CD4-positive, CD25-positive, alpha-beta regulatory T cell (primary cell): ENCODE results near the gene LRRD1. TPM values are rescaled to one million over a fixed set of nuclear protein-coding genes. Genes with fewer than 3 reads are reported as not detected.
"Not testable (repeated sequence)": the region's sequence is repeated elsewhere in the genome, so short reads cannot be mapped to it uniquely, and the experiment has no call there.

Experiments used
- ATAC-seq, 2 donors: fragments of 150-1000 bp; cut with Tn5 transposase; one replicate each; pipeline ENCODE4 v1.10.0; 2021; ENCODE audit warnings: low read depth in 2 of 2, moderate number of reproducible peaks in 2 of 2, moderate library complexity in 1 of 2
- DNase-seq, 3 donors: peaks; one replicate each; pipeline versions ENCODE4 v3.0.0 to v3.0.0-alpha.2; 2012 to 2022; ENCODE audit warnings: mixed read lengths in 1 of 3
- H3K27ac ChIP-seq: one replicate; pipeline ENCODE4 v1.7.0; 2013; ENCODE audit warnings: mild to moderate bottlenecking, low read length; ENCODE audit not compliant: insufficient read depth, poor library complexity, severe bottlenecking
- H3K27me3 ChIP-seq: one replicate; pipeline ENCODE4 v1.7.0; 2013; ENCODE audit warnings: low read length; ENCODE audit not compliant: control insufficient read depth, insufficient read depth
- H3K36me3 ChIP-seq: one replicate; pipeline ENCODE4 v1.7.0; 2013; ENCODE audit warnings: mild to moderate bottlenecking, low read length, moderate library complexity; ENCODE audit not compliant: control insufficient read depth, insufficient read depth
- H3K4me1 ChIP-seq: 2 replicates; pipeline ENCODE4 v1.7.0; 2013; ENCODE audit warnings: mild to moderate bottlenecking, low read length; ENCODE audit not compliant: insufficient read depth, control insufficient read depth, poor library complexity, severe bottlenecking
- H3K4me3 ChIP-seq: one replicate; pipeline ENCODE4 v1.7.0; 2013; ENCODE audit warnings: low read depth, mild to moderate bottlenecking, low read length, moderate library complexity
- H3K9me3 ChIP-seq, 2 experiments: 1 replicate in 1 of 2; 2 replicates in 1 of 2; pipeline ENCODE4 v1.7.0; 2013; ENCODE audit warnings: low read length in 2 of 2, mild to moderate bottlenecking in 1 of 2, moderate library complexity in 1 of 2; ENCODE audit not compliant: control insufficient read depth in 2 of 2
- H3K27ac Mint-ChIP-seq, 3 donors: one replicate each; pipeline ENCODE4 v1.8.0; 2020 to 2022; ENCODE audit warnings: mild to moderate bottlenecking in 3 of 3, mixed read lengths in 3 of 3, moderate library complexity in 2 of 3
- H3K27me3 Mint-ChIP-seq: one replicate; pipeline ENCODE4 v1.8.0; 2022; ENCODE audit warnings: mild to moderate bottlenecking, mixed read lengths
- H3K36me3 Mint-ChIP-seq: one replicate; pipeline ENCODE4 v1.8.0; 2020; ENCODE audit warnings: mixed read lengths
- H3K4me1 Mint-ChIP-seq, 4 donors: one replicate each; pipeline ENCODE4 v1.8.0; 2020 to 2022; ENCODE audit warnings: mixed read lengths in 4 of 4, mild to moderate bottlenecking in 1 of 4
- H3K4me3 Mint-ChIP-seq, 4 donors: one replicate each; pipeline ENCODE4 v1.8.0; 2020 to 2022; ENCODE audit warnings: mild to moderate bottlenecking in 4 of 4, mixed read lengths in 4 of 4, moderate library complexity in 3 of 4
- H3K9me3 Mint-ChIP-seq, 7 donors: one replicate each; pipeline ENCODE4 v1.8.0; 2020 to 2022; ENCODE audit warnings: mixed read lengths in 7 of 7, mild to moderate bottlenecking in 3 of 7, moderate library complexity in 2 of 7
- polyA plus RNA-seq, 4 donors: library from polyadenylated mRNA; unstranded; fragments of 300-500 nt; fragmentation: Illumina TruSeq; gene quantifications; one replicate each; pipeline ENCODE4 v1.2.3, GENCODE V29; 2021
- total RNA-seq: library from RNA; stranded (reverse); gene quantifications from one replicate; pipeline ENCODE4 v1.2.3, GENCODE V29; 2022

LRRD1 gene
- total and polyA plus RNA-seq, 5 donors from 2014 or later: 0.12 to 0.44 TPM; not detected in 3

DNA sequence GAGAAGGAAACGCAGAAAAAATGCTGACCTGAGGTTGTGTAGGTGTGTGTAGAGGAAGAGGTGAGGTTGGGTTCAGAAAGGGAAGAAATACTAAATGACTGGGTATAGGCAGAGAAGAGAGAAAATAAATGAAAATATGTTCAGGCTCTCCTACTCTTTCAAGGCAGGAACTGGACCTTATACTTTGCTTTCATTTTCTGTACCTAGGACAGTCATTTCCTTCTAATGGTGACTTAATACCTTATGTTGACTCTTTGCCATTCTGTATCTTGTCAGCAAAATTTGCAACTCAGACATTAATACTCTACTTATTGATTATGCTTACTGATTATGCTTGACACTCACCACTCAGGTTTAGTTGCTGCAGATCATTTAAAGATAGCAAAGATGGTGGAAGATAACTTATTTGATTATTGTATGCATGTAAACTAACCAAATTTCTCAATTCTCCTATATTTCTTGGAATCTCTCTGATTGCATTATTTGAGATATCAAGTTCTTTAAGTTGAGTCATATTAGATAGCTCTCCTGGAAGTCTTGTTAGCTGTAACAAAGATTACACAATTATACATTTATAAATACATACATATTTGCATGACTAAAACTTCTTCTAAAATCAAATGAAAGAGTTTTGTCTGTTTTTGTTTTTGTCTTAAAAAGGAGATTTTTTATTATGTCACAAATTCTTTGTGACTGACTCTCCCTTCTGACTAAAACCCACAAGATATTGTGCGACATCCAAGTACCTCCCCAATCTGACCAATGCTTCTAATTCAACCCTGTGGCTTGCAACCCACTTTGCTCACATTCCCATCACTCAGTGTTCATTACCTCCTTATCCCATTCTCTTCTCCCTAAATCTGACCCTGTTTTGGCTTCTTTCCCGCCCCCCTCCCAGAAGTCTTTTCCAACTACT lies 20.0 kb downstream of the LRRD1 start:
- Mint-ChIP-seq H3K27me3 (peaks cover 25% of the 10 kb centered on the region), H3K4me3 (no peak overlapping the region), H3K4me1 (peaks cover 0 to 3% (median 0%) of the 10 kb centered on the region in 4 donors), H3K36me3 (no peaks in the 10 kb centered on the region), H3K9me3 (peaks cover 0 to 2% (median 0%) of the 10 kb centered on the region in 7 donors), H3K27ac (no peak overlapping the region)
- H3K4me1 ChIP-seq: no peaks in the 10 kb centered on the region
- H3K9me3 ChIP-seq: no peaks in the 10 kb centered on the region
- DNase-seq: peak in 1 of 3 donors; percentile 20
- no peaks in the 10 kb centered on the region for H3K36me3 ChIP-seq
- no peak overlapping the region for H3K4me3 ChIP-seq
- peaks cover 9% of the 10 kb centered on the region for H3K27me3 ChIP-seq
- no peak overlapping the region for H3K27ac ChIP-seq
- ATAC-seq: no peak

- ATAC-seq (no peak), DNase-seq (no peak)
- Mint-ChIP-seq H3K36me3 (no peaks in the 10 kb centered on the region), H3K9me3 (peaks cover 0 to 2% (median 0%) of the 10 kb centered on the region in 7 donors), H3K4me3 (no peak overlapping the region), H3K4me1 (peaks cover 0 to 3% (median 0%) of the 10 kb centered on the region in 4 donors), H3K27me3 (peaks cover 17% of the 10 kb centered on the region), H3K27ac (no peak overlapping the region)
- Histone ChIP-seq H3K36me3 (no peaks in the 10 kb centered on the region), H3K4me1 (no peaks in the 10 kb centered on the region), H3K4me3 (no peak overlapping the region), H3K27me3 (peaks cover 6% of the 10 kb centered on the region), H3K9me3 (no peaks in the 10 kb centered on the region), H3K27ac (no peak overlapping the region)
Measured at GRCh38 chr7:92156990-92157389, 22.0 kb downstream of the LRRD1 start.

DNA sequence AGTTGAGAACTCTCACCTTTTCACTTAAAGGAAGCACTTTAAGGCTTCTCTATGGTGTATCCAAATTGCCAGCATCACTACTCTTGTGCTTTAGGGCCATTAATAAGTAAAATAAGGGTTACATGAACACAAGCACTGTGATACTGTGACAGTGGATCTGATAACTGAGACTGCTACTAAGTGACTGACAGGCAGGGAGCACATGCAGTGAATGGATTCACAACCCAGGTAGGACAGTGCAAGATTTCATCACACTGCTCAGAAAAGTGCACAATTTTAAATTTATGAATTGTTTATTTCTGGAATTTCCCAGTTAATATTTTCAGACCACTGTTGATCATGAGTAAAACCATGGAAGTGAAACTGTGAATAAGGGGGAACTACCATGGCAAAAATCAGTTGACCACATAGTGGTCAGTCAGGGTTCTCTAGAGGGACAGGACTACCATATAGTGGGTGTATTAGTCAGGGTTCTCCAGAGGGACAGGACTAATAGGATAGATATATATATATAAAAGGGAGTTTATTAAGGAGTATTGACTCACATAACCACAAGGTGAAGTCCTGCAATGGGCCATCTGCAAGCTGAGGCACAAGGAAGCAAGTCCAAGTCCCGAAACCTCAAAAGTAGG lies 23.7 kb downstream of the LRRD1 start:
- no peaks in the 10 kb centered on the region for H3K36me3 Mint-ChIP-seq
- H3K27ac Mint-ChIP-seq: no peak overlapping the region
- no peak overlapping the region for H3K4me3 Mint-ChIP-seq
- Histone ChIP-seq H3K4me1 (no peaks in the 10 kb centered on the region), H3K4me3 (no peak overlapping the region), H3K27ac (no peak overlapping the region), H3K36me3 (no peaks in the 10 kb centered on the region), H3K9me3 (no peaks in the 10 kb centered on the region), H3K27me3 (no peaks in the 10 kb centered on the region)
- no peak for DNase-seq
- ATAC-seq: no peak
- H3K27me3 Mint-ChIP-seq: peaks cover 12% of the 10 kb centered on the region
- H3K4me1 Mint-ChIP-seq: peaks cover 0 to 3% (median 0%) of the 10 kb centered on the region in 4 donors
- H3K9me3 Mint-ChIP-seq: no peaks in the 10 kb centered on the region

- DNase-seq (no peak), ATAC-seq (no peak)
- Histone ChIP-seq H3K4me1 (no peaks in the 10 kb centered on the region), H3K36me3 (no peaks in the 10 kb centered on the region), H3K27ac (no peak overlapping the region), H3K27me3 (no peaks in the 10 kb centered on the region), H3K4me3 (no peak overlapping the region), H3K9me3 (no peaks in the 10 kb centered on the region)
- Mint-ChIP-seq H3K27ac (no peak overlapping the region), H3K36me3 (no peaks in the 10 kb centered on the region), H3K4me1 (no peaks in the 10 kb centered on the region), H3K4me3 (no peak overlapping the region), H3K27me3 (peaks cover 5% of the 10 kb centered on the region), H3K9me3 (no peaks in the 10 kb centered on the region)
Measured at GRCh38 chr7:92150450-92151017, 28.4 kb downstream of the LRRD1 start.

- H3K4me3 Mint-ChIP-seq: no peak overlapping the region
- no peaks in the 10 kb centered on the region for H3K36me3 ChIP-seq
Measured at GRCh38 chr7:92149736-92150239, 29.2 kb downstream of the LRRD1 start.

DNA sequence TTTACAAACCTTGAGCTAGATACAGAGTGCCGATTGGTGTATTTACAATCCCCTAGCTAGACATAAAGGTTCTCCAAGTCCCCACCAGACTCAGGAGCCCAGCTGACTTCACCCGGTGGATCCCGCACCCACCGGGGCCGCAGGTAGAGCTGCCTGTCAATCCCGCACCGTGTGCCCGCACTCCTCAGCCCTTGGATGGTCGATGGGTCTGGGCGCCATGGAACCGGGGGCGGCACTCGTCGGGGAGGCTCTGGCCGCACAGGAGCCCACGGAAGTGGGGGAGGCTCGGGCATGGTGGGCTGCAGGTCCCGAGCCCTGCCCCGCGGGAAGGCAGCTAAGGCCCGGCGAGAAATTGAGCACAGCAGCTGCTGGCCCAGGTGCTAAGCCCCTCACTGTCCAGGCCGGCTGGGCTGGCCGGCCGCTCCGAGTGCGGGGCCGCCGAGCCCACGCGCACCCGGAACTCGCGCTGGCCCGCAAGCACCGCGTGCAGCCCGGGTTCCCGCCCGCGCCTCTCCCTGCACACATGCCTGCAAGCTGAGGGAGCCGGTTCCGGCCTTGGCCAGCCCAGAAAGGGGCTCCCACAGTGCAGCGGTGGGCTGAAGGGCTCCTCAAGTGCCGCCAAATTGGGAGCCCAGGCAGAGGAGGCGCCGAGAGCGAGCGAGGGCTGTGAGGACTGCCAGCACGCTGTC lies 35.6 kb downstream of the LRRD1 start:
- not testable (repeated sequence) for H3K27ac Mint-ChIP-seq, ATAC-seq, H3K4me3 ChIP-seq, H3K27ac ChIP-seq, DNase-seq, H3K36me3 Mint-ChIP-seq, H3K9me3 ChIP-seq, H3K27me3 ChIP-seq, H3K4me1 ChIP-seq, H3K4me1 Mint-ChIP-seq, H3K9me3 Mint-ChIP-seq, H3K27me3 Mint-ChIP-seq, H3K4me3 Mint-ChIP-seq, H3K36me3 ChIP-seq

More at GRCh38 chr7:92149736-92150239, 29.2 kb downstream of the LRRD1 start:
- DNase-seq (no peak), ATAC-seq (no peak)
- Mint-ChIP-seq H3K27ac (no peak overlapping the region), H3K27me3 (peaks cover 5% of the 10 kb centered on the region), H3K4me1 (no peaks in the 10 kb centered on the region), H3K36me3 (no peaks in the 10 kb centered on the region), H3K9me3 (peaks cover 0 to under 1% (median 0%) of the 10 kb centered on the region in 7 donors)
- no peaks in the 10 kb centered on the region for H3K9me3 ChIP-seq
- no peaks in the 10 kb centered on the region for H3K4me1 ChIP-seq
- H3K27ac ChIP-seq: no peak overlapping the region
- no peak overlapping the region for H3K4me3 ChIP-seq
- H3K27me3 ChIP-seq: no peaks in the 10 kb centered on the region

- not testable (repeated sequence) for H3K36me3 Mint-ChIP-seq, H3K4me1 Mint-ChIP-seq, H3K27me3 ChIP-seq, H3K4me1 ChIP-seq, H3K27me3 Mint-ChIP-seq, H3K36me3 ChIP-seq, H3K4me3 ChIP-seq, H3K27ac ChIP-seq, H3K9me3 Mint-ChIP-seq, DNase-seq, ATAC-seq, H3K9me3 ChIP-seq
- H3K27ac Mint-ChIP-seq: peak overlapping the region in 1 of 3 donors; percentile 46
- peak overlapping the region in 1 of 4 donors; percentile 43 for H3K4me3 Mint-ChIP-seq
Measured at GRCh38 chr7:92142791-92143190, 36.2 kb downstream of the LRRD1 start.
